Rectal smooth muscle tissue (tissue), 1 donor: ENCODE data around the gene EEFSEC.

ENCODE experiments used
- H3K27ac ChIP-seq: one replicate; pipeline ENCODE4 v1.7.0; 2013; ENCODE audit warnings: low read depth, low read length, inconsistent platforms
- H3K27me3 ChIP-seq: one replicate; pipeline ENCODE4 v1.7.0; 2013; ENCODE audit warnings: low read length; ENCODE audit not compliant: control insufficient read depth, insufficient read depth
- H3K36me3 ChIP-seq: one replicate; pipeline ENCODE4 v1.7.0; 2013; ENCODE audit warnings: low read length; ENCODE audit not compliant: control insufficient read depth, insufficient read depth
- H3K4me1 ChIP-seq: one replicate; pipeline ENCODE4 v1.7.0; 2013; ENCODE audit warnings: low read length; ENCODE audit not compliant: control insufficient read depth, insufficient read depth
- H3K4me3 ChIP-seq: one replicate; pipeline ENCODE4 v1.7.0; 2013; ENCODE audit warnings: low read length
- H3K9ac ChIP-seq: one replicate; pipeline ENCODE4 v1.7.0; 2013; ENCODE audit warnings: low read length

The EEFSEC gene

GRCh38 chr3:128430301-128430700, 277.0 kb downstream of the EEFSEC start:
- H3K36me3 ChIP-seq = no peaks in the 10 kb centered on the region
- no peak overlapping the region for H3K27ac ChIP-seq
- H3K4me3 ChIP-seq = no peak overlapping the region
- no peaks in the 10 kb centered on the region for H3K4me1 ChIP-seq
- H3K27me3 ChIP-seq = peaks cover 19% of the 10 kb centered on the region
- no peak overlapping the region for H3K9ac ChIP-seq

GRCh38 chr3:128430731-128431130, 277.4 kb downstream of the EEFSEC start:
- H3K9ac ChIP-seq = no peak overlapping the region
- no peak overlapping the region for H3K4me3 ChIP-seq
- H3K27me3 ChIP-seq = peaks cover 19% of the 10 kb centered on the region
- no peaks in the 10 kb centered on the region for H3K36me3 ChIP-seq
- H3K27ac ChIP-seq = no peak overlapping the region
- H3K4me1 ChIP-seq = no peaks in the 10 kb centered on the region

GRCh38 chr3:128431803-128432300, 278.6 kb downstream of the EEFSEC start:
- H3K4me3 ChIP-seq = no peak overlapping the region
- no peaks in the 10 kb centered on the region for H3K4me1 ChIP-seq

GRCh38 chr3:128432301-128432970, 279.2 kb downstream of the EEFSEC start:
- no peak overlapping the region for H3K4me3 ChIP-seq
- H3K9ac ChIP-seq = no peak overlapping the region

More at GRCh38 chr3:128431803-128432300, 278.6 kb downstream of the EEFSEC start:
- Histone ChIP-seq H3K9ac (no peak overlapping the region), H3K27ac (no peak overlapping the region), H3K27me3 (peaks cover 23% of the 10 kb centered on the region), H3K36me3 (no peaks in the 10 kb centered on the region)

GRCh38 chr3:128432971-128433836, 279.9 kb downstream of the EEFSEC start:
- peak overlapping the region; percentile 34 for H3K4me3 ChIP-seq
- peaks cover 23% of the 10 kb centered on the region for H3K27me3 ChIP-seq
- no peak overlapping the region for H3K9ac ChIP-seq
- no peaks in the 10 kb centered on the region for H3K4me1 ChIP-seq
- no peak overlapping the region for H3K27ac ChIP-seq
- H3K36me3 ChIP-seq = no peaks in the 10 kb centered on the region

More at GRCh38 chr3:128432301-128432970, 279.2 kb downstream of the EEFSEC start:
- Histone ChIP-seq H3K36me3 (no peaks in the 10 kb centered on the region), H3K27ac (no peak overlapping the region), H3K4me1 (no peaks in the 10 kb centered on the region), H3K27me3 (peaks cover 23% of the 10 kb centered on the region)

GRCh38 chr3:128433837-128434165, 280.5 kb downstream of the EEFSEC start:
- Histone ChIP-seq H3K9ac (no peak overlapping the region), H3K4me3 (no peak overlapping the region), H3K36me3 (no peaks in the 10 kb centered on the region), H3K27me3 (peaks cover 27% of the 10 kb centered on the region), H3K27ac (no peak overlapping the region), H3K4me1 (no peaks in the 10 kb centered on the region)

- no peak overlapping the region for H3K4me3 ChIP-seq
- no peaks in the 10 kb centered on the region for H3K36me3 ChIP-seq
- no peak overlapping the region for H3K9ac ChIP-seq
- peaks cover 27% of the 10 kb centered on the region for H3K27me3 ChIP-seq
- H3K4me1 ChIP-seq = no peaks in the 10 kb centered on the region
- no peak overlapping the region for H3K27ac ChIP-seq
Observed at GRCh38 chr3:128434524-128434923, 281.2 kb downstream of the EEFSEC start.

- no peak overlapping the region for H3K27ac ChIP-seq
- H3K4me1 ChIP-seq = no peaks in the 10 kb centered on the region
- H3K4me3 ChIP-seq = no peak overlapping the region
- no peaks in the 10 kb centered on the region for H3K36me3 ChIP-seq
- H3K27me3 ChIP-seq = peaks cover 27% of the 10 kb centered on the region
- H3K9ac ChIP-seq = no peak overlapping the region
Observed at GRCh38 chr3:128435058-128435457, 281.8 kb downstream of the EEFSEC start.

GRCh38 chr3:128435561-128435960, 282.3 kb downstream of the EEFSEC start:
- no peaks in the 10 kb centered on the region for H3K4me1 ChIP-seq
- H3K27me3 ChIP-seq = peaks cover 27% of the 10 kb centered on the region
- H3K4me3 ChIP-seq = no peak overlapping the region
- H3K27ac ChIP-seq = no peak overlapping the region
- no peaks in the 10 kb centered on the region for H3K36me3 ChIP-seq
- no peak overlapping the region for H3K9ac ChIP-seq

- no peak overlapping the region for H3K27ac ChIP-seq
- H3K27me3 ChIP-seq = peaks cover 27% of the 10 kb centered on the region
Observed at GRCh38 chr3:128436214-128436613, 282.9 kb downstream of the EEFSEC start.

GRCh38 chr3:128438488-128439072, 285.3 kb downstream of the EEFSEC start:
- H3K36me3 ChIP-seq = no peaks in the 10 kb centered on the region
- H3K27ac ChIP-seq = no peak overlapping the region
- no peak overlapping the region for H3K4me3 ChIP-seq
- H3K4me1 ChIP-seq = no peaks in the 10 kb centered on the region
- no peak overlapping the region for H3K9ac ChIP-seq
- peaks cover 12% of the 10 kb centered on the region for H3K27me3 ChIP-seq

More at GRCh38 chr3:128436214-128436613, 282.9 kb downstream of the EEFSEC start:
- no peak overlapping the region for H3K4me3 ChIP-seq
- H3K36me3 ChIP-seq = no peaks in the 10 kb centered on the region
- H3K9ac ChIP-seq = no peak overlapping the region
- H3K4me1 ChIP-seq = no peaks in the 10 kb centered on the region

- no peaks in the 10 kb centered on the region for H3K4me1 ChIP-seq
- no peaks in the 10 kb centered on the region for H3K36me3 ChIP-seq
- H3K27ac ChIP-seq = no peak overlapping the region
- peaks cover 8% of the 10 kb centered on the region for H3K27me3 ChIP-seq
- H3K9ac ChIP-seq = no peak overlapping the region
- H3K4me3 ChIP-seq = no peak overlapping the region
Observed at GRCh38 chr3:128439226-128439625, 285.9 kb downstream of the EEFSEC start.
